LHCN-M2 (cell line): ENCODE data around the gene ZP3. TPM values are rescaled to one million over a fixed set of nuclear protein-coding genes. Genes with fewer than 3 reads are reported as not detected.
"Not testable (repeated sequence)": the region's sequence is repeated elsewhere in the genome, so short reads cannot be mapped to it uniquely, and the experiment has no call there.

Source experiments
- DNase-seq: peaks from one replicate; pipeline ENCODE4 v3.0.0-alpha.2; 2012; ENCODE audit warnings: low read depth
- total RNA-seq: library from RNA; depleted of rRNA; stranded (reverse); fragments of >200 nt; gene quantifications from 2 replicates; pipeline ENCODE4 v1.2.3, GENCODE V29; 2014

Gene ZP3
- total RNA-seq, 1 experiment from 2014 or later, result 2.7 TPM

- DNase-seq, result no peak
Measured at GRCh38 chr7:76403780-76404494, 20.8 kb upstream of the ZP3 start.

DNA sequence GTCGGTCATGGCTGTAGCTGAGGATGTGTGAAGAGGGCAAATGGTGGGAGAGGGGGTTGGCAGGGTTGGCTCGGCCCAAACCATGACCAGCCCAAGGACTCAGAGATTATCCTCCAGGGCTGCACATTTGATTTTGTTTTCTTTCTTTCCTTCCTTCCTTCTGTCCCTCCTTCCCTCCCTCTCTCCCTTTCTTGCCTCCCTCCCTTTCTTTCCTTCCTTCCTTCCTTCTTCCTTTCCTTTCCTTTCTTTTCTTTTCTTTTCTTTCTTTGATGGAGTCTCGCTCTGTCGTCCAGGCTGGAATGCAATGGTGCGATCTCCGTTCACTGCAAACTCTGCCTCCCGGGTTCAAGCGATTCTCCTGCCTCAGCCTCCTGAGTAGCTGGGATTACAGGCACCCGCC, 19.0 kb upstream of the ZP3 start:
- no peak for DNase-seq

GRCh38 chr7:76407718-76408117, 17.0 kb upstream of the ZP3 start:
- no peak for DNase-seq

GRCh38 chr7:76408121-76408560, 16.6 kb upstream of the ZP3 start:
- DNase-seq, result no peak

- no peak for DNase-seq
Measured at GRCh38 chr7:76409537-76409936, 15.2 kb upstream of the ZP3 start, which contains the start of gene SSC4D. Gene SSC4D (minus strand): TSS chr7:76409697. CDS start chr7:76404439, 5,258 bp downstream.

GRCh38 chr7:76411626-76412025, 13.1 kb upstream of the ZP3 start:
- DNase-seq, result no peak

DNA sequence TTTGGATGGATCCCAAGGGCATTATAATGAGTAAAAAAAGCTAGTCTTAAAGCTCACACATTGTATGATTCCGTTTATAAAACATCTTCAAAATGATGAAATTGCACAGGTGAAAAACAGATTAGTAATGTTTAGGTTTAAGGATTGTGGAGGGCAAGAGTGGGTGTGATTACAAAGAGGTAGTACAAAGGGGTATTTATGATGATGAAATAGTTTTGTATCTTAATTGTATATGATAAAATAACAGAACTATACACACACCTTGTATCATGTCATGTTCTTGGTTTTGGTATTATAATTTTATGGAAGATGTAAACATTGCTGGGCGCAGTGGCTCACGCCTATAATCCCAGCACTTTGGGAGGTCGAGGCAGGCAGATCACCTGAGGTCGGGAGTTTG, 12.5 kb upstream of the ZP3 start:
- DNase-seq, result no peak

GRCh38 chr7:76417654-76418310, 7.0 kb upstream of the ZP3 start:
- not testable (repeated sequence) for DNase-seq

DNA sequence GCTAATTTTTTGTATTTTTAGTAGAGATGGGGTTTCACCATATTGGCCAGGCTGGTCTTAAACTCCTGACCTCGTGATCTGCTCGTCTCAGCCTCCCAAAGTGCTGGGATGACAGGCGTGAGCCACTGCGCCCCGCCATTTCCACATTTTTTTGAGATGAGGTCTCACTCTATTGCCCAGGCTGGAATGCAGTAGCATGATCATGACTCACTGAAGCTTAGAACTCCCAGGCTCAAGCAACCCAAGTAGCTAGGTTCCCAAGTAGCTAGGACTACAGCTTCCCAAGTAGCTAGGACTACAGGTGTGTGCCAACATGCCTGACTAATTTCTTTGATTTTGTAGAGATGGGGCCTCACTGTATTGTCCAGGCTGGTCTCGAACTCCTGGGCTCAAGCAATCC, 3.7 kb upstream of the ZP3 start:
- DNase-seq, result peak; percentile 99

- no peak for DNase-seq
Measured at GRCh38 chr7:76423666-76424412, 911 bp upstream of the ZP3 start.

GRCh38 chr7:76425156-76425555, 406 bp downstream of the ZP3 start:
- DNase-seq, result no peak

GRCh38 chr7:76425558-76425957, 808 bp downstream of the ZP3 start:
- not testable (repeated sequence) for DNase-seq

GRCh38 chr7:76426246-76426645, 1.5 kb downstream of the ZP3 start:
- no peak for DNase-seq

- no peak for DNase-seq
Measured at GRCh38 chr7:76427635-76428034, 2.9 kb downstream of the ZP3 start.

DNA sequence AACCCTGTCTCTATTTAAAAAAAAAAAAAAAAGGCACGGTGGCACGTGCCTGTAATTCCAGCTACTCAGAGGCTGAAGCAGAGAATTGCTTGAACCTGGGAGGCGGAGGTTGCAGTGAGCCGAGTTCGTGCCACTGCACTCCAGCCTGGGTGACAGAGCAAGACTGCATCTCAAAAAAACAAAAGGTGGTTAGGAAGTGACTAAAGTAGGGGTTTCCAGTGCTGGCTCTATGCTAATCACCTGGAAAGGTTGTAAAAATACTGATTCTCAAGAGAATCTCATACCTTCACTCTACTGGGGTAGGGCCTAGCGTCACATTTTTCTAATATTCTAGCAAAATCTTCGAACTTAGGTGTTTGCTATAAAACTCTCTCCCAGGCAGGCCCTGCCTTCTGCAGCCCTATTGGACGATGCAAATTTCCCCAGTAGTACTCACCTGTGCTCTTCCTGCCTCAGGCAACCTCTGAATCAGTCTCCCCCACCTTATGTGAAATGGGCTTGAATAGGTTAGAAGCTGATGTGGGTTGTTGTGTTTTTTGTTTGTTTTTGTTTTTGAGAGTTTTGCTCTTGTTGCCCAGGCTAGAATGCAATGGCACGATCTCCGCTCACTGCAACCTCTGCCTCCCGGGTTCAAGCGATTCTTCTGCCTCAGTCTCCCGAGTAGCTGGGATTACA, 3.5 kb downstream of the ZP3 start:
- no peak for DNase-seq

- peak; percentile 91 for DNase-seq
Measured at GRCh38 chr7:76428868-76429805, 4.4 kb downstream of the ZP3 start.

DNA sequence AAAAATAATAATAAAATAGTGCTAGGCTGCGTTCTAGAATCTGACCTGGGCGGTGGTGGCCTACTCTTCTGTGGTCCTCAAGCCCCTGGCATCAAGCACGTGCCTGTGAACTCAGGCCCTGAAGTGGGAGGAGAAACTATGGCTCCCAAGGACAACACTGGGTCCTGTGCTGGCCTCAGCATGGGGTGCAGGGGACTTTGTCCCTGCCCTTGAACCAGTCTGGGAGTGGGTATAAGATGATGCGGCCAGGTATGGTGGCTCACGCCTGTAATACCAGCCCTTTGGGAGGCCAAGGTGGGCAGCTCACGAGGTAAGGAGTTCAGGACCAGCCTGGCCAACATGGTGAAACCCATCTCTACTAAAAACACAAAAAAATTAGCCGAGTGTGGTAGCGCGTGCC, 5.5 kb downstream of the ZP3 start:
- no peak for DNase-seq

- DNase-seq, result no peak
Measured at GRCh38 chr7:76430836-76431235, 6.1 kb downstream of the ZP3 start.

DNA sequence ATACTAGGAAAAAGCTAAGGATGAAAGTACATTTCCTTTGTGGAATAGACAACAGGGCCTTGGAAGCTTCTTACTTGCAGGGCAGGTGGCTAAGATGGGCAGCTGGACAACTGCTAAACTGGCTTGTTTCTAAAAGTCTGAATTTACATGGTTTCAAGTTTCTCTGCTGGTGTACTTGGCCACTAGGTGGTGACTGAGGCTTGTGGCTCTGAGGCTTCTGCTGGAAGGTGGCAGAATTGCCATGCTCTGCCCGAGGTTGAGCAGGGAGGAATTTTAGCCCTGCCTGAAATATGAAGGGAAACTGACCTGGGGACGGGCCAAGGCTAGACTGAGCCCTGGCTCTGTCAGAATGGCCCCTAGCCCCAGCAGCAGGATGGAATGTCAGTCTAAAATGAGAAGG, 13.1 kb downstream of the ZP3 start:
- peak; percentile 90 for DNase-seq

DNA sequence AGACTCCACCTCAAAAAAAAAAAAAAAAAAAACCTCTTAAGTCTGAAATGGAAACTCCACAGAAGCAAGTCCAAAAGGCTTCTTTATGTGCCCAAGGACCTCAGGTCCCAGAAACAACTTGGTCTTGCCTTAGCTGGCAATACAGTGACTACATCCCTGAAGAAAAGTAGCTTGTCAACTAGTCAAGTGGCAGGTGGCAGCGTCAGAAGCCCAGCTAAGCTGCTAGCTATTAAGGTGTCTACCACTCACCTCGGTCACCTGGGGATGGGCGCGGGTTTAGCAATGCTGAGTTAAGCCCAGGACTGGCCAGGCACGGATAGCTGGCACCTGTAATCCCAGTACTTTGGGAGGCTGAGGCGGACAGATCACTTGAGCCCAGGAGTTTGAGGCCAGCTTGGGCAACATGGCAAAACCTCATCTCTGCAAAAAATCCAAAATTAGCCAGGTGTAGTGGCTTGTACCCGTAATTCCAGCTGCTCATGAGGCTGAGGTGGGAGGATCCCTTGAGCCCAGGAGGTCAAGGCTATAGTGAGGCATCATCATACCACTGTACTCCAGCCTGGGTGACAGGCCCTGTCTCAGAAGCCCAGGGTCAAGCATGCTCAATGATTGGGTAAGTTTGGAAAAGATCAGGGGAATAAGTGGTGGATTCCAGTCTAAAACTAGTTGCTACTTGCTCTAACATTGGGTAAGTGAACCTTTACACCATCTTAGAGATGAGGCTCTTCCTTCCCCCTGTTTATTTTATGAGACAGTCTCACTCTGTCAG, 14.6 kb downstream of the ZP3 start:
- DNase-seq, result not testable (repeated sequence)
